Dermis microvascular lymphatic vessel endothelial cell (primary cell): ENCODE measurements around the gene TOX2. TPM values are rescaled to one million over a fixed set of nuclear protein-coding genes. Genes with fewer than 3 reads are reported as not detected.

ENCODE experiments used
- DNase-seq, 2 donors: peaks; one replicate each; pipeline versions ENCODE4 v3.0.0 to v3.0.0-alpha.2; 2010; ENCODE audit warnings: low read depth in 2 of 2
- total RNA-seq: library from RNA; depleted of rRNA; stranded (reverse); fragments of >200 nt; gene quantifications from 2 replicates; pipeline ENCODE4 v1.2.1, GENCODE V29; 2014

Gene TOX2
- total RNA-seq, 1 donor from 2014 or later = 0.77 TPM

- no peak for DNase-seq
These were observed 140.2 kb downstream of the TOX2 start for GRCh38 chr20:44054849-44055248.

- DNase-seq = peak; percentile 33 to 54
These were observed 141.5 kb downstream of the TOX2 start for GRCh38 chr20:44056010-44056698.

- DNase-seq = no peak
These were observed 143.3 kb downstream of the TOX2 start for GRCh38 chr20:44057698-44058675.

- DNase-seq = no peak
These were observed 150.1 kb downstream of the TOX2 start for GRCh38 chr20:44064501-44065400.

GRCh38 chr20:44065401-44066340 is 151.0 kb downstream of the TOX2 start:
- no peak for DNase-seq

GRCh38 chr20:44066645-44067606 is 152.3 kb downstream of the TOX2 start:
- DNase-seq = no peak

GRCh38 chr20:44067650-44068081 is 153.0 kb downstream of the TOX2 start:
- no peak for DNase-seq

- no peak for DNase-seq
These were observed 153.9 kb downstream of the TOX2 start for GRCh38 chr20:44068316-44069201.

GRCh38 chr20:44069203-44070011 is 154.8 kb downstream of the TOX2 start:
- DNase-seq = no peak

GRCh38 chr20:44070139-44070900 is 155.7 kb downstream of the TOX2 start:
- no peak for DNase-seq

- DNase-seq = no peak
These were observed 156.4 kb downstream of the TOX2 start for GRCh38 chr20:44071057-44071456.

- DNase-seq = no peak
These were observed 157.0 kb downstream of the TOX2 start for GRCh38 chr20:44071526-44072111.

GRCh38 chr20:44072384-44072783 is 157.7 kb downstream of the TOX2 start:
- DNase-seq = no peak

- DNase-seq = peak in 1 of 2 donors; percentile 27
These were observed 158.5 kb downstream of the TOX2 start for GRCh38 chr20:44073011-44073674.

- DNase-seq = no peak
These were observed 159.0 kb downstream of the TOX2 start for GRCh38 chr20:44073675-44074071.
